Activated naive CD4-positive, alpha-beta T cell treated with anti-CD3 and anti-CD28 coated beads for 36 hours (primary cell): Measurements from ENCODE around the gene DNAJC1. TPM values are rescaled to one million over a fixed set of nuclear protein-coding genes. Genes with fewer than 3 reads are reported as not detected.
A peak's percentile ranks its signal among the peaks of the same experiment; 100 is the strongest.
"Not testable (repeated sequence)": the region's sequence is repeated elsewhere in the genome, so short reads cannot be mapped to it uniquely, and the experiment has no call there.

Source experiments
- CTCF ChIA-PET: fragments of 350-600 bp; sonication (Branson Sonifier 250); formaldehyde crosslinking; loops from one replicate; lab custom pipeline; 2021; ENCODE audit warnings: antibody characterized with exemption; lab: Charles Lee
- DNase-seq: peaks from one replicate; pipeline ENCODE4 v3.0.0-alpha.2; 2020
- H3K27ac Mint-ChIP-seq: one replicate; pipeline ENCODE4 v1.8.0; 2021; ENCODE audit warnings: mild to moderate bottlenecking, mixed read lengths
- H3K27me3 Mint-ChIP-seq: one replicate; pipeline ENCODE4 v1.8.0; 2021; ENCODE audit warnings: low read depth, mixed read lengths
- H3K36me3 Mint-ChIP-seq: one replicate; pipeline ENCODE4 v1.8.0; 2021; ENCODE audit warnings: low read depth, mixed read lengths
- H3K4me1 Mint-ChIP-seq: one replicate; pipeline ENCODE4 v1.8.0; 2021; ENCODE audit warnings: low read depth, mixed read lengths
- H3K4me3 Mint-ChIP-seq: one replicate; pipeline ENCODE4 v1.8.0; 2021; ENCODE audit warnings: mild to moderate bottlenecking, moderate library complexity, mixed read lengths
- H3K9me3 Mint-ChIP-seq: one replicate; pipeline ENCODE4 v1.8.0; 2021; ENCODE audit warnings: mixed read lengths
- intact Hi-C: fragments of 100-400 bp; cut with micrococcal nuclease; formaldehyde crosslinking; loops from one replicate; pipeline ENCODE4 v1.15.1; 2023
- total RNA-seq, 2 experiments: library from RNA; stranded (reverse); gene quantifications; one replicate each; pipeline ENCODE4 v1.2.3, GENCODE V29; 2021

DNAJC1 gene
- total RNA-seq = 10 to 100 TPM; 18.0 to 18.8 TPM

- peak; percentile 99 for DNase-seq
- CTCF ChIA-PET = interaction anchor here (0.6 to 1.5 kb wide), 5 partner anchors 10 to 416 kb away, joined by 3 to 10 read pairs (median 3); no protein-coding TSS in a partner anchor
- Mint-ChIP-seq H3K4me3 (peak within 1 kb of the TSS; percentile 94), H3K36me3 (peaks cover 4% of the 10 kb centered on the region), H3K27ac (peak within 1 kb of the TSS; percentile 84), H3K4me1 (peaks cover 34% of the 10 kb centered on the region), H3K27me3 (peaks cover 5% of the 10 kb centered on the region), H3K9me3 (peaks cover 5% of the 10 kb centered on the region)
- intact Hi-C loops = loop anchor here (1.0 to 5.0 kb wide), 16 partner anchors 19 to 1434 kb away; partner anchors contain the start of genes COMMD3, MLLT10, MSRB2 and OTUD1
Measured at GRCh38 chr10:22003177-22003963, at the start of gene DNAJC1. Gene DNAJC1, minus strand, starts transcription at chr10:22003730. Its CDS starts 296 bp downstream, at chr10:22003434.

DNA sequence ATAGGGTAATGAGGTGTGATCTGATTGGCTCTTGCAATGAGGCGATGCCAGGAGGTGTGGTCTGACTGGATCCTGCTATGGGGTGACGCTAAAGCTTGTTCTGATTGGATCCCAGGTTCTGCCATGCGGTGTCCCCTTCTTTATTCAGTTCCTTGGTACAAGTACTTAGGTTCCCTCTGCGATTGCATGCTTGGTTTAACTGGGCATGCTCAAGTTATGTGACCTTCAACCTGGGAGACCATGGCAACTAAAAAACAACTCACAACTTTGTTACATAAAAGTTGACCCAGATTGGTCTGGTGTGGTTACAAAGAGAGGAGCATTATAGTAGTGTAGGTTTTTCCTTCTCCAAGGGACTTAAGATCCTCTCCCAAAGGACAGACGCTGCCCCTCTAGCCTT lies 49.5 kb upstream of the DNAJC1 start:
- Mint-ChIP-seq H3K27me3 (no peaks in the 10 kb centered on the region), H3K36me3 (no peaks in the 10 kb centered on the region), H3K4me3 (no peak overlapping the region), H3K9me3 (peaks cover 8% of the 10 kb centered on the region), H3K4me1 (no peaks in the 10 kb centered on the region), H3K27ac (no peak overlapping the region)
- DNase-seq = no peak
- CTCF ChIA-PET = no interaction called here
- intact Hi-C loops = no loop called here

GRCh38 chr10:22049635-22050034 lies 46.1 kb upstream of the DNAJC1 start:
- Mint-ChIP-seq H3K4me3 (no peak overlapping the region), H3K36me3 (no peaks in the 10 kb centered on the region), H3K27me3 (no peaks in the 10 kb centered on the region), H3K27ac (no peak overlapping the region), H3K4me1 (no peaks in the 10 kb centered on the region), H3K9me3 (peaks cover 4% of the 10 kb centered on the region)
- CTCF ChIA-PET = no interaction called here
- DNase-seq = no peak
- intact Hi-C loops = no loop called here

GRCh38 chr10:22047812-22048211 lies 44.3 kb upstream of the DNAJC1 start:
- Mint-ChIP-seq H3K9me3 (peaks cover 3% of the 10 kb centered on the region), H3K4me1 (no peaks in the 10 kb centered on the region), H3K27me3 (peaks cover 3% of the 10 kb centered on the region), H3K27ac (no peak overlapping the region), H3K36me3 (no peaks in the 10 kb centered on the region), H3K4me3 (no peak overlapping the region)
- DNase-seq = no peak
- intact Hi-C loops = no loop called here
- CTCF ChIA-PET = no interaction called here

GRCh38 chr10:22043327-22043633 lies 39.8 kb upstream of the DNAJC1 start:
- Mint-ChIP-seq H3K4me1 (no peaks in the 10 kb centered on the region), H3K4me3 (no peak overlapping the region), H3K27ac (no peak overlapping the region), H3K9me3 (no peaks in the 10 kb centered on the region), H3K36me3 (no peaks in the 10 kb centered on the region), H3K27me3 (peaks cover 10% of the 10 kb centered on the region)
- intact Hi-C loops = no loop called here
- DNase-seq = no peak
- CTCF ChIA-PET = no interaction called here

- CTCF ChIA-PET = no interaction called here
- H3K27ac Mint-ChIP-seq = no peak overlapping the region
- H3K36me3 Mint-ChIP-seq = no peaks in the 10 kb centered on the region
- H3K4me3 Mint-ChIP-seq = no peak overlapping the region
- intact Hi-C loops = no loop called here
- H3K27me3 Mint-ChIP-seq = peaks cover 14% of the 10 kb centered on the region
- H3K9me3 Mint-ChIP-seq = no peaks in the 10 kb centered on the region
- DNase-seq = no peak
- no peaks in the 10 kb centered on the region for H3K4me1 Mint-ChIP-seq
Measured at GRCh38 chr10:22042557-22043326, 39.2 kb upstream of the DNAJC1 start.

GRCh38 chr10:22034333-22034732 lies 30.8 kb upstream of the DNAJC1 start:
- intact Hi-C loops = no loop called here
- DNase-seq = no peak
- Mint-ChIP-seq H3K27me3 (peaks cover 8% of the 10 kb centered on the region), H3K9me3 (peaks cover 15% of the 10 kb centered on the region), H3K27ac (no peak overlapping the region), H3K4me3 (no peak overlapping the region), H3K4me1 (peaks cover 3% of the 10 kb centered on the region), H3K36me3 (peaks cover 5% of the 10 kb centered on the region)
- CTCF ChIA-PET = no interaction called here

DNA sequence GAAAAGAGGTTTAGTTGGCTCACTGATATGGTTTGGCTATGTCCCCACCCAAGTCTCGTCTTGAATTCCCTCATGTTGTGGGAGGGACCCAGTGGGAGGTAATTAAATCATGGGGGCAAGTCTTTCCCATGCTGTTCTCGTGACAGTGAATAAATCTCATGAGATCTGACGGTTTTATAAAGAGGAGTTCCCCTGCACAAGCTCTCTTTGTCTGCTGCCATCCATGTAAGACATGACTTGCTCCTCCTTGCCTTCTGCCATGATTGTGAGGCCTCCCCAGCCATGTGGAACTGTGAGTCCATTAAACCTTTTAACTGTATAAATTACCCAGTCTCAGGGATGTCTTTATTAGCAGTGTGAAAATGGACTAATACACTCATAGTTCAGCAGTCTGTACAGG lies 28.7 kb upstream of the DNAJC1 start:
- H3K36me3 Mint-ChIP-seq, H3K27ac Mint-ChIP-seq, CTCF ChIA-PET, H3K4me3 Mint-ChIP-seq, intact Hi-C loops, DNase-seq, H3K4me1 Mint-ChIP-seq, H3K27me3 Mint-ChIP-seq: not testable (repeated sequence)
- H3K9me3 Mint-ChIP-seq = peaks cover 15% of the 10 kb centered on the region

DNA sequence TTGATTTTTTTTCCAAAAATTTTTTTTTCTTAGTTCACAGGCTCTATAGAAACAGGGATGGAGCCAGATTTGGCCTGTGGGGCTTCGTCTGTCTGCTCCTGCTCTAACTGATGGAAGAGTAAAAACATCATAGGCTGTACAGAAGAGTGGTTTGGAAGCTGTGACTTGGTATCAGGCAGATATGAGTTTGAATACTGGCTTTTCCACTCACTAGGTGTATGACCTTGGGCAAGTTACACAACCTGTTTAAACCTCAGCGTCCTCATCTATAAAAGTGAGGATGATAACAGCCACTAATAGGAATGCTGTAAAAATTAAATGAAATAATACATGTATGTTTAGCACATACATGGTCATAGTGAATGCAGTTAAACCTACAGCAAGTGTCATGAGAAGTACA lies 26.9 kb upstream of the DNAJC1 start:
- peaks cover 7% of the 10 kb centered on the region for H3K9me3 Mint-ChIP-seq
- no peak for DNase-seq
- no peak overlapping the region for H3K27ac Mint-ChIP-seq
- peaks cover 3% of the 10 kb centered on the region for H3K27me3 Mint-ChIP-seq
- H3K4me3 Mint-ChIP-seq = no peak overlapping the region
- CTCF ChIA-PET = no interaction called here
- intact Hi-C loops = no loop called here
- H3K36me3 Mint-ChIP-seq = peaks cover 3% of the 10 kb centered on the region
- peaks cover 8% of the 10 kb centered on the region for H3K4me1 Mint-ChIP-seq

DNA sequence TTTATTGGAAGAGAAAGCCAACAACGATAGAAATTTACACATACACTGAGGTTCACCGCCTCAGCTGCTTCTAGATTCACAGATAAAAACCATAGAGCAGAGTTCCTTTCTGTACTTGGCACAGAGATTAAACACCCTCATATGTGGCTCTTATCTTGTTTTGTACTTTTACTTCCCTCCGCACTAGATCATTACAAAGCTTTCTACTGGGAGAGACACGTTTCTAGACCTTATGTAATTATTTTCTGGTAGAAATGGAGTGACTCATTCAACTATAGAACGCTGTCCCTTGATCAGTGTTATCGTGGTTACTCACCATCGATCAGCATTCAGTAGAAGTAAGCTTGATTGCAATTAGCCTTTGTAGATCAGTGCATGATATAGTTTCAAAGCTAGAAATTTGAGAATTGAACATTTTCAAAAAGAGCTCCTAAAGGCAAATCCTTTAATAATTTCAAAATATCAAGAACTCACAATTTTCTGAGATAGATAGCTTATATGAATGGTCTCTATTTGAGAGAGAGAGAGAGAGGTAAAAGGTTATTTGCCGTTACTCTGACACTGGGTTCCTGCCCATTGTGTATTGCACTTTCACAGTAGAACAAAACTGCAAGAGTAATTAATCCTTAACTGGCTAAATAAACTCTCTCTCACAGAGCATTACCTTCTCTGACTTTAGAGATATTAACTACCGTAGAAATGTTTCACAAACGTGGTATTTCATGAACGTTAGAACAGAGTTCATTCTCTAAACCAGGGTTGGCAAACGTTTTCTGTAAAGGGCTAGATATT lies 26.1 kb upstream of the DNAJC1 start:
- Mint-ChIP-seq H3K27ac (no peak overlapping the region), H3K36me3 (peaks cover 1% of the 10 kb centered on the region), H3K4me3 (no peak overlapping the region), H3K4me1 (peaks cover 8% of the 10 kb centered on the region), H3K27me3 (peaks cover 3% of the 10 kb centered on the region), H3K9me3 (peaks cover 2% of the 10 kb centered on the region)
- CTCF ChIA-PET = interaction anchor here (0.6 to 0.8 kb wide), 2 partner anchors 19 to 104 kb away, joined by 6 to 7 read pairs; no protein-coding TSS in a partner anchor
- DNase-seq = no peak
- intact Hi-C loops = no loop called here

DNA sequence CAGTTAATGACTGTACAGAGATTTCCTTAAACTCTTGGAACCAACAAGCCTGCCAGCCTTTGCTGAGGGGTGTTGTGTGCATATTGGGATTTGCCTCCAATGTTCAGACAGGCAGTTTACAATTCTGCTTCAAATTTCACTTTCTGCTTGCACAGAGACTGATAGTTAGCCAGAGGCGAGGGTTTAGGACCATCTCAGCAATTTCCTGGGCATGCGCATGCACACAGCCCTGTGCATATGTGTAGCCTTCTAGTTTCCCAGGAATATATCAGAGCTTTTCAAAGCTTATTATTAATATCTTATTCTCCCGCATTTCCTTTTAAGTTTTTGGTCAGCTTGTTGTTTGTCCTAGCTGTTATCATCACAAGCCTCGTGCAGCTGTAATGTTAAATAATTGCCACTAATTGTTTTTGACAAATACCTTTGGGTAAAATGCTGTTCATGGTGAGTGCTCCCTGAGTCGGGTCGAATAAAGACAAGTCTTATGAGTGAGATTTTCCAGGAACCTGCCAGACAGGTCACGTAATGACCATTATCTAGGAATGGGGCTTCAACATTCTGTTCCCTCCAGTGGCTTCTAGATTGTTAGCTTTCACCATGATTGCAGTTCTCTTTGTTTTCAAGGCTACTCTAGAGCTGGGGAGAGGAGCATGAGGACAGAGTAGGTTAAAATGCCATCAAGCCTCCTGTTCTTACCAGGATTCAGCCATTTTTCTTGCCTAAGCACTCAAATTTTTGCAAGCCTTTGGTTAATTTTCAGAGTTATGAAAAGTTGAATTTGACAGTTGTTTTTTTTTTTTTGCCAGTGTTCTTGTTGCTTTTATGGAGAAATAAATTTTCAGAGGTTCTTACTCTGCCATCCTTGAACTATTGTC lies 24.1 kb upstream of the DNAJC1 start:
- CTCF ChIA-PET = interaction anchor here (0.6 to 0.9 kb wide), 2 partner anchors 18 to 409 kb away, joined by 3 to 4 read pairs; no protein-coding TSS in a partner anchor
- Mint-ChIP-seq H3K27me3 (peaks cover 3% of the 10 kb centered on the region), H3K4me1 (peaks cover 20% of the 10 kb centered on the region), H3K27ac (no peak overlapping the region), H3K9me3 (peaks cover 2% of the 10 kb centered on the region), H3K36me3 (peaks cover under 1% of the 10 kb centered on the region), H3K4me3 (no peak overlapping the region)
- intact Hi-C loops = no loop called here
- DNase-seq = no peak
